GM12878 (cell line): ENCODE measurements around the gene CTSE.
"Not testable (repeated sequence)": the region's sequence is repeated elsewhere in the genome, so short reads cannot be mapped to it uniquely, and the experiment has no call there.

Experiments
- CTCF ChIP-seq, 3 experiments: IDR thresholded peaks in 2 of 3; conservative IDR thresholded peaks in 1 of 3; 2 replicates each; pipeline ENCODE4 v1.5.1; 2011; ENCODE audit warnings: low read depth in 3 of 3, low read length in 3 of 3, mild to moderate bottlenecking in 3 of 3, control low read depth in 2 of 3, moderate library complexity in 2 of 3, inconsistent platforms in 1 of 3, mixed read lengths in 1 of 3; ENCODE audit not compliant: control insufficient read depth in 2 of 3, insufficient read depth in 1 of 3; ENCODE audit errors: extremely low read depth in 1 of 3
- POLR2A ChIP-seq: IDR thresholded peaks from 2 replicates; pipeline ENCODE4 v1.6.1; 2011; ENCODE audit warnings: low read depth, mild to moderate bottlenecking, low read length
- SRF ChIP-seq, 2 experiments: IDR thresholded peaks; 2 replicates each; pipeline ENCODE4 v1.6.1; 2011; ENCODE audit warnings: low read depth in 2 of 2, low read length in 2 of 2, mild to moderate bottlenecking in 1 of 2, moderate library complexity in 1 of 2

GRCh38 chr1:206055639-206056323 is 32.1 kb upstream of the CTSE start:
- not testable (repeated sequence) for TF ChIP-seq CTCF (IDR thresholded peaks at IDR 0.05 in 2 of 3, conservative IDR thresholded peaks at IDR 0.05 in 1 of 3; ENCODE audit: control insufficient read depth in 2 of 3, extremely low read depth in 1 of 3, insufficient read depth in 1 of 3, low read depth in 3 of 3, low read length in 3 of 3); SRF (IDR thresholded peaks at IDR 0.05; ENCODE audit: low read depth in 2 of 2, low read length in 2 of 2); POLR2A
